Left lung (tissue), 10 donors: ENCODE results near the gene NCAM2. TPM values are rescaled to one million over a fixed set of nuclear protein-coding genes. Genes with fewer than 3 reads are reported as not detected.

Source experiments
- ATAC-seq: fragments of 200-7000 bp; cut with Tn5 transposase; one replicate; pipeline ENCODE4 v1.9.1; 2020; ENCODE audit warnings: moderate library complexity
- DNase-seq, 4 donors: peaks; one replicate each; pipeline ENCODE4 v3.0.0-alpha.2; 2013 to 2020
- H3K27ac ChIP-seq, 2 donors: fragments of 200-600 bp; sonication (generic) in 1 of 2; one replicate each; pipeline versions ENCODE4 v1.5.0 to v1.8.0; 2020 to 2021
- H3K27me3 ChIP-seq, 2 donors: fragments of 200-600 bp; sonication (generic) in 1 of 2; one replicate each; pipeline versions ENCODE4 v1.5.0 to v1.8.0; 2020 to 2021
- H3K36me3 ChIP-seq, 2 donors: fragments of 200-600 bp; sonication (generic) in 1 of 2; one replicate each; pipeline versions ENCODE4 v1.5.0 to v1.8.0; 2020 to 2021
- H3K4me1 ChIP-seq, 2 donors: fragments of 200-600 bp; one replicate each; pipeline ENCODE4 v1.8.0; 2021
- H3K4me3 ChIP-seq, 2 donors: fragments of 200-600 bp; sonication (generic) in 1 of 2; one replicate each; pipeline versions ENCODE4 v1.5.0 to v1.8.0; 2020 to 2021; ENCODE audit warnings: mild to moderate bottlenecking in 1 of 2
- H3K9me3 ChIP-seq, 2 donors: fragments of 200-600 bp; sonication (generic) in 1 of 2; one replicate each; pipeline versions ENCODE4 v1.5.0 to v1.8.0; 2020 to 2021
- CTCF ChIP-seq, 2 donors: fragments of 200-600 bp; sonication (generic) in 1 of 2; IDR thresholded peaks; one replicate each; pipeline versions ENCODE4 v1.5.0 to v1.8.0; 2021; ENCODE audit warnings: antibody characterized with exemption in 2 of 2
- intact Hi-C, 2 donors: fragments of 100-400 bp; cut with DNase I; formaldehyde crosslinking; loops; one replicate each; pipeline versions ENCODE4 v1.11.2 to v1.14.2; 2022
- polyA plus RNA-seq, 6 donors: library from polyadenylated mRNA; unstranded; fragments of 120-200 nt; gene quantifications; one replicate each; pipeline ENCODE4 v1.2.1, GENCODE V29; 2013; ENCODE audit not compliant: insufficient read length in 6 of 6
- total RNA-seq, 2 donors: library from RNA; stranded (reverse); fragmentation: NEBNext Ultra II Directional; extraction: Animal tissue kit (Norgen Biotek cat#: 25700); gene quantifications; one replicate each; pipeline ENCODE4 v1.2.1, GENCODE V29; 2021
- donor health status: DM: no; HTN: yes; CAD: no.
- donor health status: DM: no; HTN: no; CAD: no.

The NCAM2 gene
- total and polyA plus RNA-seq, 8 donors: 3.3 to 30.4 (median 4.6) TPM

GRCh38 chr21:21119091-21119490, 120.9 kb downstream of the NCAM2 start:
- no peak for ATAC-seq
- no peak for DNase-seq
- H3K9me3 ChIP-seq: peaks cover 0 to 3% of the 10 kb centered on the region in 2 donors
- H3K27ac ChIP-seq: no peak overlapping the region
- H3K4me1 ChIP-seq: no peaks in the 10 kb centered on the region
- intact Hi-C loops: no loop called here
- no peaks in the 10 kb centered on the region for H3K36me3 ChIP-seq
- no peak overlapping the region for H3K4me3 ChIP-seq
- no peak for TF ChIP-seq CTCF (IDR thresholded peaks at IDR 0.05)
- no peaks in the 10 kb centered on the region for H3K27me3 ChIP-seq

- intact Hi-C loops: no loop called here
- Histone ChIP-seq H3K9me3 (peaks cover 0 to 3% of the 10 kb centered on the region in 2 donors), H3K4me1 (no peaks in the 10 kb centered on the region), H3K27ac (no peak overlapping the region), H3K4me3 (no peak overlapping the region), H3K36me3 (no peaks in the 10 kb centered on the region), H3K27me3 (no peaks in the 10 kb centered on the region)
- TF ChIP-seq CTCF (IDR thresholded peaks at IDR 0.05): no peak
- ATAC-seq (no peak), DNase-seq (no peak)
Observed at GRCh38 chr21:21122680-21123079, 124.5 kb downstream of the NCAM2 start.

- H3K27me3 ChIP-seq: no peaks in the 10 kb centered on the region
- intact Hi-C loops: no loop called here
Observed at GRCh38 chr21:21132390-21132789, 134.2 kb downstream of the NCAM2 start.

GRCh38 chr21:21137986-21138385, 139.8 kb downstream of the NCAM2 start:
- no peak for TF ChIP-seq CTCF (IDR thresholded peaks at IDR 0.05)
- no peaks in the 10 kb centered on the region for H3K4me1 ChIP-seq
- no peaks in the 10 kb centered on the region for H3K27me3 ChIP-seq
- H3K9me3 ChIP-seq: no peaks in the 10 kb centered on the region
- H3K27ac ChIP-seq: no peak overlapping the region
- intact Hi-C loops: no loop called here
- DNase-seq (no peak), ATAC-seq (no peak)
- no peaks in the 10 kb centered on the region for H3K36me3 ChIP-seq
- no peak overlapping the region for H3K4me3 ChIP-seq

More at GRCh38 chr21:21132390-21132789, 134.2 kb downstream of the NCAM2 start:
- Histone ChIP-seq H3K27ac (no peak overlapping the region), H3K4me3 (no peak overlapping the region), H3K4me1 (no peaks in the 10 kb centered on the region), H3K9me3 (no peaks in the 10 kb centered on the region), H3K36me3 (no peaks in the 10 kb centered on the region)
- no peak for TF ChIP-seq CTCF (IDR thresholded peaks at IDR 0.05)
- ATAC-seq: no peak
- DNase-seq: no peak

- no peak for TF ChIP-seq CTCF (IDR thresholded peaks at IDR 0.05)
- DNase-seq (no peak), ATAC-seq (no peak)
- Histone ChIP-seq H3K27me3 (no peaks in the 10 kb centered on the region), H3K9me3 (no peaks in the 10 kb centered on the region), H3K4me1 (no peaks in the 10 kb centered on the region), H3K36me3 (no peaks in the 10 kb centered on the region), H3K4me3 (no peak overlapping the region), H3K27ac (no peak overlapping the region)
- intact Hi-C loops: no loop called here
Observed at GRCh38 chr21:21146587-21147373, 148.6 kb downstream of the NCAM2 start.
